Measurements from ENCODE around the gene OR1J4. TPM values are rescaled to one million over a fixed set of nuclear protein-coding genes. Genes with fewer than 3 reads are reported as not detected.

OR1J4 gene
- total RNA-seq, 1 donor from 2014 or later: not detected

GRCh38 chr9:122538757-122539156 is 19.8 kb downstream of the OR1J4 start:
- Mint-ChIP-seq H3K27me3 (ENCODE audit: low read depth) (peaks cover 18% of the 10 kb centered on the region), H3K36me3 (ENCODE audit: low read depth) (no peaks in the 10 kb centered on the region), H3K9me3 (ENCODE audit: low read depth) (peaks cover 14% of the 10 kb centered on the region), H3K4me1 (ENCODE audit: low read depth) (no peaks in the 10 kb centered on the region), H3K27ac (ENCODE audit: unreplicated experiment) (no peak overlapping the region), H3K4me3 (ENCODE audit: unreplicated experiment) (no peak overlapping the region)
- DNase-seq (ENCODE audit: low spot score): no peak
- TF ChIP-seq CTCF (IDR thresholded peaks at IDR 0.05): no peak

- Mint-ChIP-seq H3K4me3 (ENCODE audit: unreplicated experiment) (no peak overlapping the region), H3K9me3 (ENCODE audit: low read depth) (peaks cover 17% of the 10 kb centered on the region), H3K36me3 (ENCODE audit: low read depth) (no peaks in the 10 kb centered on the region), H3K4me1 (ENCODE audit: low read depth) (no peaks in the 10 kb centered on the region), H3K27me3 (ENCODE audit: low read depth) (peaks cover 24% of the 10 kb centered on the region), H3K27ac (ENCODE audit: unreplicated experiment) (no peak overlapping the region)
- no peak for TF ChIP-seq CTCF (IDR thresholded peaks at IDR 0.05)
- no peak for DNase-seq (ENCODE audit: low spot score)
Measured at GRCh38 chr9:122546196-122546595, 27.3 kb downstream of the OR1J4 start.

- Mint-ChIP-seq H3K4me1 (ENCODE audit: low read depth) (no peaks in the 10 kb centered on the region), H3K36me3 (ENCODE audit: low read depth) (no peaks in the 10 kb centered on the region), H3K4me3 (ENCODE audit: unreplicated experiment) (no peak overlapping the region), H3K27me3 (ENCODE audit: low read depth) (peaks cover 31% of the 10 kb centered on the region), H3K27ac (ENCODE audit: unreplicated experiment) (no peak overlapping the region), H3K9me3 (ENCODE audit: low read depth) (peaks cover 14% of the 10 kb centered on the region)
- TF ChIP-seq CTCF (IDR thresholded peaks at IDR 0.05): no peak
- no peak for DNase-seq (ENCODE audit: low spot score)
Measured at GRCh38 chr9:122551371-122551770, 32.4 kb downstream of the OR1J4 start.

- Mint-ChIP-seq H3K36me3 (ENCODE audit: low read depth) (no peaks in the 10 kb centered on the region), H3K9me3 (ENCODE audit: low read depth) (peaks cover 14% of the 10 kb centered on the region), H3K4me3 (ENCODE audit: unreplicated experiment) (no peak within 1 kb of the TSS), H3K4me1 (ENCODE audit: low read depth) (no peaks in the 10 kb centered on the region), H3K27me3 (ENCODE audit: low read depth) (peaks cover 38% of the 10 kb centered on the region), H3K27ac (ENCODE audit: unreplicated experiment) (no peak within 1 kb of the TSS)
- DNase-seq (ENCODE audit: low spot score): no peak
- no peak for TF ChIP-seq CTCF (IDR thresholded peaks at IDR 0.05)
Measured at GRCh38 chr9:122552812-122553211, 33.9 kb downstream of the OR1J4 start, which contains the start of gene OR1N2. OR1N2 (plus strand) TSS chr9:122553112; CDS start chr9:122553212, 100 bp downstream.

- TF ChIP-seq CTCF (IDR thresholded peaks at IDR 0.05): no peak
- Mint-ChIP-seq H3K4me1 (ENCODE audit: low read depth) (no peaks in the 10 kb centered on the region), H3K9me3 (ENCODE audit: low read depth) (peaks cover 22% of the 10 kb centered on the region), H3K4me3 (ENCODE audit: unreplicated experiment) (no peak overlapping the region), H3K27me3 (ENCODE audit: low read depth) (peaks cover 13% of the 10 kb centered on the region), H3K36me3 (ENCODE audit: low read depth) (peaks cover 3% of the 10 kb centered on the region), H3K27ac (ENCODE audit: unreplicated experiment) (no peak overlapping the region)
- DNase-seq (ENCODE audit: low spot score): no peak
Measured at GRCh38 chr9:122561446-122561845, 42.5 kb downstream of the OR1J4 start.
